ENCODE results near the gene CYP2W1. TPM values are rescaled to one million over a fixed set of nuclear protein-coding genes. Genes with fewer than 3 reads are reported as not detected.

CYP2W1 gene
- total RNA-seq, 1 experiment from 2014 or later: not detected

- Histone ChIP-seq H3K79me2 (ENCODE audit: low read length) (no peaks in the 10 kb centered on the region), H3K9me2 (replicated peaks; ENCODE audit: low read length) (no peaks in the 10 kb centered on the region), H3K27me3 (ENCODE audit: low read length) (no peaks in the 10 kb centered on the region), H3K9me3 (ENCODE audit: low read length) (no peaks in the 10 kb centered on the region), H3K4me3 (ENCODE audit: low read length) (no peak overlapping the region), H3K36me3 (ENCODE audit: low read depth, low read length) (no peaks in the 10 kb centered on the region), H4K20me1 (ENCODE audit: low read length) (no peaks in the 10 kb centered on the region), H3K27ac (ENCODE audit: low read length) (no peak overlapping the region), H2AFZ (ENCODE audit: low read length) (no peak overlapping the region), H3K4me2 (ENCODE audit: low read length) (no peak overlapping the region), H3K9ac (ENCODE audit: low read length) (no peak overlapping the region), H3F3A (ENCODE audit: low read length, unreplicated experiment) (no peaks in the 10 kb centered on the region), H3K4me1 (ENCODE audit: insufficient read depth, low read length) (no peaks in the 10 kb centered on the region)
- DNase-seq (no peak), ATAC-seq (no peak)
- BruUV-seq (replicated peaks): no TSS peak
- POLR2A ChIA-PET (ENCODE audit: unreplicated experiment): no interaction called here
- intact Hi-C loops (cut with micrococcal nuclease): no loop called here
- CTCF ChIA-PET: no interaction called here
- TF ChIP-seq EZH2 (IDR thresholded peaks at IDR 0.05; ENCODE audit: low read length, unreplicated experiment) (no peak), EZH2phosphoT487 (IDR thresholded peaks at IDR 0.05; ENCODE audit: borderline replicate concordance, low read length) (no peak), CTCF (conservative IDR thresholded peaks at IDR 0.05; ENCODE audit: low read depth, low read length) (no peak)
Observed at GRCh38 chr7:997404-998395, 14.7 kb downstream of the CYP2W1 start.

- H3K4me1 ChIP-seq (ENCODE audit: insufficient read depth, low read length): no peaks in the 10 kb centered on the region
- H3F3A ChIP-seq (ENCODE audit: low read length, unreplicated experiment): no peaks in the 10 kb centered on the region
- CTCF ChIA-PET: no interaction called here
- no peaks in the 10 kb centered on the region for H3K36me3 ChIP-seq (ENCODE audit: low read depth, low read length)
- TF ChIP-seq CTCF (conservative IDR thresholded peaks at IDR 0.05; ENCODE audit: low read depth, low read length) (no peak), EZH2phosphoT487 (IDR thresholded peaks at IDR 0.05; ENCODE audit: borderline replicate concordance, low read length) (no peak), EZH2 (IDR thresholded peaks at IDR 0.05; ENCODE audit: low read length, unreplicated experiment) (no peak)
- no peaks in the 10 kb centered on the region for H3K9me3 ChIP-seq (ENCODE audit: low read length)
- POLR2A ChIA-PET (ENCODE audit: unreplicated experiment): no interaction called here
- no peak overlapping the region for H2AFZ ChIP-seq (ENCODE audit: low read length)
- DNase-seq (no peak), ATAC-seq (no peak)
- H4K20me1 ChIP-seq (ENCODE audit: low read length): no peaks in the 10 kb centered on the region
- H3K79me2 ChIP-seq (ENCODE audit: low read length): no peaks in the 10 kb centered on the region
- no peaks in the 10 kb centered on the region for H3K9me2 ChIP-seq (replicated peaks; ENCODE audit: low read length)
- H3K4me2 ChIP-seq (ENCODE audit: low read length): no peak overlapping the region
- H3K4me3 ChIP-seq (ENCODE audit: low read length): no peak overlapping the region
- H3K27ac ChIP-seq (ENCODE audit: low read length): no peak overlapping the region
- H3K27me3 ChIP-seq (ENCODE audit: low read length): no peaks in the 10 kb centered on the region
- H3K9ac ChIP-seq (ENCODE audit: low read length): no peak overlapping the region
- BruUV-seq (replicated peaks): no TSS peak
- intact Hi-C loops (cut with micrococcal nuclease): no loop called here
Observed at GRCh38 chr7:999149-999879, 16.3 kb downstream of the CYP2W1 start.

Data from PC-3 (cell line).